HepG2 (cell line): ENCODE data around the gene UQCRC1. TPM values are rescaled to one million over a fixed set of nuclear protein-coding genes. Genes with fewer than 3 reads are reported as not detected.

Source experiments
- E2F1 ChIP-seq: sonication (generic); formaldehyde crosslinking; IDR thresholded peaks from 2 replicates; pipeline ENCODE4 v1.5.0; 2020; ENCODE audit warnings: missing genetic modification reagents
- GMEB2 ChIP-seq: IDR thresholded peaks from 2 replicates; pipeline ENCODE4 v1.6.1; 2016; ENCODE audit warnings: missing biosample characterization, missing genetic modification reagents, low read depth
- KDM3A ChIP-seq: IDR thresholded peaks from 2 replicates; pipeline ENCODE4 v1.6.1; 2018; ENCODE audit warnings: low read depth, missing compliant biosample characterization
- MEIS1 ChIP-seq: sonication (generic); formaldehyde crosslinking; IDR thresholded peaks from 2 replicates; pipeline ENCODE4 v1.9.0; 2021; ENCODE audit warnings: mild to moderate bottlenecking, missing genetic modification reagents, moderate library complexity, borderline replicate concordance
- PATZ1 ChIP-seq: sonication (generic); formaldehyde crosslinking; IDR thresholded peaks from 2 replicates; pipeline ENCODE4 v1.4.0; 2020; ENCODE audit warnings: missing genetic modification reagents
- STAG1 ChIP-seq: sonication (generic); formaldehyde crosslinking; IDR thresholded peaks from 2 replicates; pipeline ENCODE4 v1.4.0; 2020; ENCODE audit warnings: missing genetic modification reagents
- UBTF ChIP-seq: sonication (generic); formaldehyde crosslinking; IDR thresholded peaks from 2 replicates; pipeline ENCODE4 v1.4.0; 2020; ENCODE audit warnings: mild to moderate bottlenecking, missing genetic modification reagents
- ZBTB33 ChIP-seq: sonication (generic); formaldehyde crosslinking; IDR thresholded peaks from 2 replicates; pipeline ENCODE4 v1.4.0; 2020; ENCODE audit warnings: missing genetic modification reagents
- ZBTB7A ChIP-seq: sonication (generic); formaldehyde crosslinking; IDR thresholded peaks from 2 replicates; pipeline ENCODE4 v1.8.0; 2022; ENCODE audit warnings: mild to moderate bottlenecking, missing genetic modification reagents
- ZC3H4 ChIP-seq: sonication (generic); formaldehyde crosslinking; IDR thresholded peaks from 2 replicates; pipeline ENCODE4 v1.4.0; 2020; ENCODE audit warnings: missing genetic modification reagents, borderline replicate concordance
- ZNF605 ChIP-seq: sonication (generic); formaldehyde crosslinking; IDR thresholded peaks from 2 replicates; pipeline ENCODE4 v1.8.0; 2022; ENCODE audit warnings: mild to moderate bottlenecking, missing genetic modification reagents
- ZNF639 ChIP-seq: conservative IDR thresholded peaks from 2 replicates; pipeline ENCODE4 v1.6.1; 2018; ENCODE audit warnings: missing genetic modification reagents
- ZNF710 ChIP-seq: sonication (generic); formaldehyde crosslinking; IDR thresholded peaks from 2 replicates; pipeline ENCODE4 v1.5.0; 2020; ENCODE audit warnings: mild to moderate bottlenecking, missing genetic modification reagents, borderline replicate concordance
- ZNF749 ChIP-seq: sonication (generic); formaldehyde crosslinking; IDR thresholded peaks from 2 replicates; pipeline ENCODE4 v1.8.0; 2022; ENCODE audit warnings: mild to moderate bottlenecking, missing genetic modification reagents, moderate library complexity, borderline replicate concordance
- ZNF766 ChIP-seq: sonication (generic); formaldehyde crosslinking; IDR thresholded peaks from 2 replicates; pipeline ENCODE4 v1.5.0; 2020; ENCODE audit warnings: missing genetic modification reagents, borderline replicate concordance
- polyA plus RNA-seq, 8 experiments: library from polyadenylated mRNA; depleted of rRNA in 3 of 8; stranded (reverse) in 7 of 8; unstranded in 1 of 8; fragments of >200 nt; fragmentation: Illumina TruSeq in 4 of 8; extraction: Trizol in 4 of 8; gene quantifications; 2 replicates each; pipeline versions ENCODE4 v1.2.1 to v1.2.3, GENCODE V29; 2011 to 2016; ENCODE audit warnings: low read depth in 4 of 8, missing spikeins in 1 of 8, mixed read lengths in 1 of 8; ENCODE audit not compliant: insufficient read depth in 1 of 8
- total RNA-seq, 5 experiments: library from RNA; depleted of rRNA; stranded (reverse); fragments of >200 nt; fragmentation: Illumina TruSeq; extraction: Trizol; gene quantifications; 2 replicates each; pipeline ENCODE4 v1.2.3, GENCODE V29; 2016; ENCODE audit warnings: low read depth in 1 of 5

Gene UQCRC1
- total and polyA plus RNA-seq, 2 of the 13 experiments (the other 11 are each of a cell fraction or from before 2014, with no cell fraction given) = 316 to 680 TPM

- TF ChIP-seq PATZ1 (CRISPR knock-in tag) (peak; percentile 47), ZNF710 (CRISPR knock-in tag) (no peak), MEIS1 (no peak), KDM3A (CRISPR knock-in tag) (peak; percentile 55; the same call in 1 of the 2 replicates), STAG1 (CRISPR knock-in tag) (peak; percentile 46), ZNF766 (CRISPR knock-in tag) (no peak), E2F1 (peak; percentile 44; the same call in 1 of the 2 replicates), ZNF605 (CRISPR knock-in tag) (no peak), ZNF639 (CRISPR knock-in tag) (no peak), ZNF749 (CRISPR knock-in tag) (no peak), GMEB2 (CRISPR knock-in tag) (no peak), ZBTB33 (CRISPR knock-in tag) (peak; percentile 78), ZC3H4 (no peak), ZBTB7A (CRISPR knock-in tag) (peak; percentile 54; the same call in 1 of the 2 replicates), UBTF (CRISPR knock-in tag) (peak; percentile 41; the same call in 1 of the 2 replicates)
These were observed 46.8 kb upstream of the UQCRC1 start (continued) for GRCh38 chr3:48656061-48656840.
